ENCODE results near the gene DTNB.

The DTNB gene

GRCh38 chr2:25333981-25334380 is 339.4 kb downstream of the DTNB start:
- TF ChIP-seq TCF12 (IDR thresholded peaks at IDR 0.05; ENCODE audit: low read depth), result no peak
- TF ChIP-seq, protein P1, sequence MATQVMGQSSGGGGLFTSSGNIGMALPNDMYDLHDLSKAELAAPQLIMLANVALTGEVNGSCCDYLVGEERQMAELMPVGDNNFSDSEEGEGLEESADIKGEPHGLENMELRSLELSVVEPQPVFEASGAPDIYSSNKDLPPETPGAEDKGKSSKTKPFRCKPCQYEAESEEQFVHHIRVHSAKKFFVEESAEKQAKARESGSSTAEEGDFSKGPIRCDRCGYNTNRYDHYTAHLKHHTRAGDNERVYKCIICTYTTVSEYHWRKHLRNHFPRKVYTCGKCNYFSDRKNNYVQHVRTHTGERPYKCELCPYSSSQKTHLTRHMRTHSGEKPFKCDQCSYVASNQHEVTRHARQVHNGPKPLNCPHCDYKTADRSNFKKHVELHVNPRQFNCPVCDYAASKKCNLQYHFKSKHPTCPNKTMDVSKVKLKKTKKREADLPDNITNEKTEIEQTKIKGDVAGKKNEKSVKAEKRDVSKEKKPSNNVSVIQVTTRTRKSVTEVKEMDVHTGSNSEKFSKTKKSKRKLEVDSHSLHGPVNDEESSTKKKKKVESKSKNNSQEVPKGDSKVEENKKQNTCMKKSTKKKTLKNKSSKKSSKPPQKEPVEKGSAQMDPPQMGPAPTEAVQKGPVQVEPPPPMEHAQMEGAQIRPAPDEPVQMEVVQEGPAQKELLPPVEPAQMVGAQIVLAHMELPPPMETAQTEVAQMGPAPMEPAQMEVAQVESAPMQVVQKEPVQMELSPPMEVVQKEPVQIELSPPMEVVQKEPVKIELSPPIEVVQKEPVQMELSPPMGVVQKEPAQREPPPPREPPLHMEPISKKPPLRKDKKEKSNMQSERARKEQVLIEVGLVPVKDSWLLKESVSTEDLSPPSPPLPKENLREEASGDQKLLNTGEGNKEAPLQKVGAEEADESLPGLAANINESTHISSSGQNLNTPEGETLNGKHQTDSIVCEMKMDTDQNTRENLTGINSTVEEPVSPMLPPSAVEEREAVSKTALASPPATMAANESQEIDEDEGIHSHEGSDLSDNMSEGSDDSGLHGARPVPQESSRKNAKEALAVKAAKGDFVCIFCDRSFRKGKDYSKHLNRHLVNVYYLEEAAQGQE (IDR thresholded peaks at IDR 0.05; ENCODE audit: low read depth), result no peak
- TF ChIP-seq CREB1 (IDR thresholded peaks at IDR 0.05; ENCODE audit: low read depth), result no peak
- no peak for TF ChIP-seq YY1 (IDR thresholded peaks at IDR 0.05; ENCODE audit: low read depth)
- TF ChIP-seq USF1 (IDR thresholded peaks at IDR 0.05), result no peak

GRCh38 chr2:25332571-25332970 is 340.8 kb downstream of the DTNB start:
- no peak for TF ChIP-seq EP300 (IDR thresholded peaks at IDR 0.05; ENCODE audit: borderline replicate concordance)
- TF ChIP-seq CEBPB (IDR thresholded peaks at IDR 0.05), result no peak

GRCh38 chr2:25331686-25332365 is 341.6 kb downstream of the DTNB start:
- TF ChIP-seq YY1 (IDR thresholded peaks at IDR 0.05; ENCODE audit: low read depth) (no peak), MAX (IDR thresholded peaks at IDR 0.05) (no peak), FOXM1 (IDR thresholded peaks at IDR 0.05; ENCODE audit: borderline replicate concordance, low read depth) (no peak), TAF1 (IDR thresholded peaks at IDR 0.05; ENCODE audit: low read depth) (no peak), ZBTB7A (IDR thresholded peaks at IDR 0.05; ENCODE audit: low read depth) (no peak), TCF12 (IDR thresholded peaks at IDR 0.05; ENCODE audit: low read depth) (no peak), RAD21 (IDR thresholded peaks at IDR 0.05; ENCODE audit: low read depth) (no peak), CREB1 (IDR thresholded peaks at IDR 0.05; ENCODE audit: low read depth) (no peak), USF1 (IDR thresholded peaks at IDR 0.05) (no peak), EP300 (IDR thresholded peaks at IDR 0.05; ENCODE audit: borderline replicate concordance) (no peak), CEBPB (IDR thresholded peaks at IDR 0.05) (no peak), EGR1 (IDR thresholded peaks at IDR 0.05) (no peak), TEAD4 (IDR thresholded peaks at IDR 0.05) (no peak)
- TF ChIP-seq, protein P1 (IDR thresholded peaks at IDR 0.05; ENCODE audit: low read depth), result no peak

DNA sequence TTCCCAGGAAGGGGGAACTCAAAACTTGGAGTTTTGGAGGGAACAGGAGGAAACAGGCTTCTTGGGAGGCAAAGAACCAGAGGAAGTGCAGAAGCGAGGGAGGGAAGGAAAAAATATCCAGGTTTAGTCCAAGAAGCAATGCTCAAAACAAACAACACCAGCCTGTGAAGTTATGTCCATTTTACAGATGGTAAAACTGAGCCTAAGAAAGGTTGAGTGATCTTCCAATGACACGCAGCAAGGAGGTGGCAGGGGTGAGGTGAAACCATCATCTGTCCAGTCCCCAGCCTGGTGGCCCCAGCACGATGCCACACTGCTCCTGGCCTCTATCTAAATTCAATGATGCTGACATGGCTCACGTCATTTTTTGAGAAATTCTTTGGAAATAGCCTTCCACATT is 342.4 kb downstream of the DTNB start:
- TF ChIP-seq TAF1 (IDR thresholded peaks at IDR 0.05; ENCODE audit: low read depth) (no peak), MAX (IDR thresholded peaks at IDR 0.05) (no peak), FOXM1 (IDR thresholded peaks at IDR 0.05; ENCODE audit: borderline replicate concordance, low read depth) (no peak), NFIC (IDR thresholded peaks at IDR 0.05) (no peak), ZBTB7A (IDR thresholded peaks at IDR 0.05; ENCODE audit: low read depth) (no peak), TCF12 (IDR thresholded peaks at IDR 0.05; ENCODE audit: low read depth) (no peak)

GRCh38 chr2:25330273-25330672 is 343.1 kb downstream of the DTNB start:
- TF ChIP-seq, protein P1 (IDR thresholded peaks at IDR 0.05; ENCODE audit: low read depth), result no peak
- TF ChIP-seq TCF12 (IDR thresholded peaks at IDR 0.05; ENCODE audit: low read depth) (no peak), EGR1 (IDR thresholded peaks at IDR 0.05) (no peak), NFIC (IDR thresholded peaks at IDR 0.05) (no peak), TAF1 (IDR thresholded peaks at IDR 0.05; ENCODE audit: low read depth) (no peak), TEAD4 (IDR thresholded peaks at IDR 0.05) (no peak), MAX (IDR thresholded peaks at IDR 0.05) (no peak), YY1 (IDR thresholded peaks at IDR 0.05; ENCODE audit: low read depth) (no peak), USF1 (IDR thresholded peaks at IDR 0.05) (no peak)
